D721Med (cell line): ENCODE results near the gene MYOZ2.

Experiments used
- DNase-seq: peaks from one replicate; pipeline ENCODE4 v3.0.0; 2011; ENCODE audit warnings: low spot score; ENCODE audit not compliant: insufficient read length
- FAIRE-seq: peaks from 2 replicates; lab custom pipeline; 2011; peaks lifted over from hg19 to GRCh38; lab: Jason Lieb, UNC
- CTCF ChIP-seq: IDR thresholded peaks from 2 replicates; pipeline ENCODE4 v1.5.1; 2012; ENCODE audit warnings: mild to moderate bottlenecking, control low read depth; ENCODE audit not compliant: insufficient read depth; ENCODE audit errors: missing control alignments

MYOZ2 gene

GRCh38 chr4:119135721-119136121 lies at the start of gene MYOZ2:
Gene MYOZ2 (plus strand): TSS chr4:119135832. CDS start chr4:119136526, 694 bp downstream.
- DNase-seq: no peak
- no peak for FAIRE-seq
- TF ChIP-seq CTCF: no peak

- FAIRE-seq (no peak), DNase-seq (no peak)
- TF ChIP-seq CTCF: no peak
Measured at GRCh38 chr4:119087121-119087520, 48.5 kb upstream of the MYOZ2 start.

GRCh38 chr4:119087656-119088055 lies 48.0 kb upstream of the MYOZ2 start:
- DNase-seq: no peak
- no peak for TF ChIP-seq CTCF
- FAIRE-seq: no peak

- no peak for DNase-seq
- FAIRE-seq: no peak
- no peak for TF ChIP-seq CTCF
Measured at GRCh38 chr4:119093042-119093827, 42.4 kb upstream of the MYOZ2 start.

- FAIRE-seq: no peak
- no peak for TF ChIP-seq CTCF
- DNase-seq: no peak
Measured at GRCh38 chr4:119097282-119097900, 38.2 kb upstream of the MYOZ2 start.

- DNase-seq: no peak
- no peak for FAIRE-seq
- TF ChIP-seq CTCF: no peak
Measured at GRCh38 chr4:119098306-119098705, 37.3 kb upstream of the MYOZ2 start.
